GM18909 (cell line): ENCODE data around the gene FXYD7.
A peak's percentile ranks its signal among the peaks of the same experiment; 100 is the strongest.

ENCODE experiments used
- ATAC-seq: cut with Tn5 transposase; IDR thresholded peaks from one replicate; pipeline ENCODE4 v1.9.1; 2021; ENCODE audit warnings: mild to moderate bottlenecking; ENCODE audit not compliant: unreplicated experiment, poor library complexity

The FXYD7 gene

DNA sequence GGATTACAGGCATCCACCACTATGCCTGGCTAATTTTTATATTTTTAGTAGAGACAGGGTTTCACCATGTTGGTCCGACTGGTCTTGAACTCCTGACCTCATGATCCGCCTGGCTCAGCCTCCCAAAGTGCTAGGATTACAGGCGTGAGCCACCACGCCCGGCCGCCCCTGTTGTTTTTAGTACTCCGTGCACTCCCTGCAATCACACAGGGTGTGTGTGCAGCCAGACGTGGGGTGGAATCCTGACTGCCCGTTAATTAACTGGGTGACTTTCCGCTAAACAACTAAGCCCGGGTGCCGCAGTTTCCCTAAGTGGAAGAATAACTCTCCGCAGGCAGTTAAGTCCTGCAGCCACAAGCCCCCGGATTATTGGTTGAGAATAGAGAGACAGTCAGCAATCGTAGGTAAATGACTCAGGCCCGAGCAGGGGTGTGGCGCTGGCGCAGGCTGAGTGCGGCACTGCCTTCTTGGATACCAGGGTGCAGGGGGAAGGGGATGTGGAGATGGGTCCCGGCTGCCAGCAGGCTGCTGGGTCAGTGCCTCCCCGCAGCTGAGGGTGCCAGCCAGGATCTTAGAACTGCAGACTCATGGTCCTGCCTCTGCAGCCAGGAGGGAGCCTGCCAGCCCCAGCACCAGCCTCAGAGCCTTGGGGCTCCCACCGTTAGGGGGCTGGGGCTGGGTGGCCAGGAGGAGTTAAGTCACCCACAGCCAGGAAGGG, 33.5 kb upstream of the FXYD7 start:
- ATAC-seq = no peak

- ATAC-seq = no peak
These were observed 32.1 kb upstream of the FXYD7 start for GRCh38 chr19:35110974-35111373.

DNA sequence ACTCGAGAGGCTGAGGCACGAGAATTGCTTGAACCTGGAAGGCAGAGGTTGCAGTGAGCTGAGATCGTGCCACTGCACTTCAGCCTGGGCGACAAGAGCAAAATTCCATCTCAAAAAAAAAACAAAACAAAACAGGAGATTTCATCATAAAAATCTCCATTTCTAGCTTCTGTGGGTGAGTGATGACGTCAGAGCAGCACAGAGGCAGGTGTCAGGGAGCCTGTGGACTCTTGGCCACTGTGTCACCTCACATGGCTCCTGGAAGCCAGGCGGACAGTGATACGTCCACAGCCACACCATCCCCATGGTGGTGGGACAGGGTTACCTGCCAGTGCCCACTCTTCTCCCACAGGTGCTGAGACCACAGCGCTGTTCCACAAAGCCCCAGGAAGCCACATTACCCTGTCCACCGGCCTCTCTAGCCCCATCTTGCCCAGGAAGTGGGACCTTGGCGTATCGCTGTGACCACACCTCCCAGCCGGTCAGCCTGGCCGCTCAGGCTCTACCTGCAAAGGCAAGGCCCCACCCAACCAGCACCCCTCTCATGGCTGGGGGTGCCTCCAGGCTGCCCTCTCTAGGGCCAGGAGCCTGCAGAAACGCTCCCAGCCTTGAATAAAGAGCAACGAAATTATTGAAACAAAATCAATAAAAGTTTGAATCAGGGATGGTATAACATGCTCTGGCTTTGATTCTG, 29.9 kb upstream of the FXYD7 start:
- no peak for ATAC-seq

- ATAC-seq = no peak
These were observed 28.5 kb upstream of the FXYD7 start for GRCh38 chr19:35114353-35115176.

DNA sequence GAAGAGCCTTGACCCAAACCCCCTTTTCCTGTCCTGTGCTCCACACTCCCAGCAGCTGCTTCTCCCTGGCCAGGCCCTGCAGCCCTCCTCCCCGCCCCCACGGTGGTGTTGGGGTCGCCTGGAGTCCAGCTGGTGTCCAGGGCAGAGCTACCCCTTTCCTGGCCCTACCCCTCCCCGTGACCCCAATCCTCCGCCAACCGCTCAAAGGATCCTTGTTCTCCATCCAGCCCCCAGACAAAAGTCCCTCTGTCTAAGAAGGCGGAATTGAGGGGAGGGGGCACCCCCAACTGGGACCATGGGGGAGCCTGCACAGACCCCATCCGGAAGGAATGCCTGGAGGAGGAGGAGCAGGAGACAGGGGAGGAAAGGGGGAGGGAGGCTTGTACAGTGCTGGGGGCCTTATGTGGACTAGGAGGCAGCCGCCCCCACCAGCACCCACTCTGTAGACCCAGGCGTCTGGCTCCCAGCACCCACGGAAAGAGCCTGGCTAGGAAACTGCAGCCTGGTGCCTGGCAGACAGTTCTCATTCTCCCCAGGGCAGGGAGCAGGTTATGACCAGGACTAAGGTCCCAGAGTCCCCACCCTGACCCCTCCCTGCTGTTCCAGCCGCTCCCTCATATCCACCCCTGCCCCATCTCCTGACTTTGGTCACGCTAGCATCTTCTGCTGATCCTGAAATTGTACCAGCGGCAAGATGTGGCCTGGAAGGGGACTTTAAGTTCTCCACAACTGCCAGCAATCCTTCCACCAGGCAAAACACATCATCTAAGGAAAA, 27.7 kb upstream of the FXYD7 start, which contains the start of gene FXYD3:
FXYD3 (plus strand) TSS at position 647 of the 775 bp plus-strand sequence. CDS start 3,554 bp downstream, outside the sequence.
- no peak for ATAC-seq

DNA sequence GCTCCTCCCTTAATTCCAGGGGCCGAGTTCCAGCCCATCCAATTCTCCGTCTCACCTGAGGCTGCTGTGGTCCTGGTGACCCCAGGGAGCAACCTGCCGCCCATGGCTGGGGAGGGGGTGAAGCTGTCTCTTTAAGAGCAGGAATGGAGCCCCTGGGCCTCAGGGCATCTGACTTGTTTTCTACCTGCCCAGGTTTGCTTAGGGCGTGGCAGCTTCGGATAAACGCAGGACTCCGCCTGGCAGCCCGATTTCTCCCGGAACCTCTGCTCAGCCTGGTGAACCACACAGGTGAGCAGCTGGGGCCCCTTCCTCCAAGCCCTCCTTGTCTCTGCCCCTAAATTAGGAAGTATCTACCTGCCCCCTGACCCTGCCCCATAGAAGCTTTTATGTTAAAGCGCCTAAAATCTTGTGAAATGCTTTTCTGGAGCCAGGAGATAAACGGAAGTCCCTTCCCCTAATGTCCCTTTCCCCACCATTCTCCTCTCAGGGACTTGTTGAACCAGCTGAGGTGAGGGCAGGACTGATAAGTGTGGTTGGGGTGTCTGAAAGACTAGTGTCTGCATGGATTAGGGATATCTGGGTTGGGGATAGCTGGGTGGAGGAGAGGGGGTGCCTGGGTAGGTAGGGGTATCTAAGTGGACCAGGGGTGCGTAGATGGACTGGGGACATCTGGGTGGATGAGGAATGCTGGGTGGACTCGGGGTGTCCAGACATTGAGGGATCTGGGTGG, 26.8 kb upstream of the FXYD7 start:
- no peak for ATAC-seq

DNA sequence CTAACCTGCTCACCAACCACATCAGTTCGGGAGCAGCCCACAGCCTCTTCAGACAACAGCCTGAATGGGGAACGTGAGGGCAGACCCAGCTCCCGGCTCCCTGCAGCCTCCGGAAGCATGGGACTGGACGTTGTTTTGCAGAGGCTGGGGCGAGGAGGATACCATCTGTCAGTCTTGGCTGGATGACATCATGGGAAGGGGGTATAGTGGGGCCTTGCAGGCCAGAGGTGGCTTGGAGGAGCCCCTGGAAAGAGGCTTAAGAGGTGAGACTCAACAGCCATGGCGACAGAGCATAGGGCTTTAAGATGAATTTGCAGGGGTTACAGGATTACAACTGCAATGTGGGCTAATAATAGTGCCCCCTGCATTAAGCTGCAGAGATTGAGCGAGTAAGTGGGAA, 25.9 kb upstream of the FXYD7 start:
- ATAC-seq = no peak

DNA sequence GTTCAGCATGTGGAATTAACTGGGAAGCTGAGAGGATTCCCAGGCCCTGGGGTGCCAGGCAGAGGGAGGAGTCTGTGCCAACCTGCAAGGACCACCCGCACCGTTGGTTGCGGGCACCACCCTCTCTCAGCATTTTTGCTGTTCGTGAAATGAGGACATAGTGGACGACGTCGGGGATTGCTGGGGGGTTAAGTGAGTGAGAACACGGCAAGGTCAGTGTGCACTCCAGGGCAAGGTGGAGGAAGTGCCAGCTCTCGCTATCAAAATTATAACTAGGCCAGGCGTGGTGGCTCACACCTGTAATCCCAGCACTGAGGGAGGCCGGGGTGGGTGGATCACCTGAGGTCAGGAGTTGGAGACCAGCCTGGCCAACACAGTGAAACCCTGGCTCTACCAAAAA, 25.3 kb upstream of the FXYD7 start:
- no peak for ATAC-seq

GRCh38 chr19:35118268-35119020, 24.6 kb upstream of the FXYD7 start:
- no peak for ATAC-seq

GRCh38 chr19:35119091-35119490, 24.0 kb upstream of the FXYD7 start:
- no peak for ATAC-seq

- no peak for ATAC-seq
These were observed 23.4 kb upstream of the FXYD7 start for GRCh38 chr19:35119578-35120155.

GRCh38 chr19:35120492-35120891, 22.6 kb upstream of the FXYD7 start:
- ATAC-seq = no peak

- no peak for ATAC-seq
These were observed 22.2 kb upstream of the FXYD7 start for GRCh38 chr19:35120898-35121297.

GRCh38 chr19:35122687-35123551, 20.1 kb upstream of the FXYD7 start:
- ATAC-seq = no peak

- ATAC-seq = no peak
These were observed 19.5 kb upstream of the FXYD7 start for GRCh38 chr19:35123573-35123972.

DNA sequence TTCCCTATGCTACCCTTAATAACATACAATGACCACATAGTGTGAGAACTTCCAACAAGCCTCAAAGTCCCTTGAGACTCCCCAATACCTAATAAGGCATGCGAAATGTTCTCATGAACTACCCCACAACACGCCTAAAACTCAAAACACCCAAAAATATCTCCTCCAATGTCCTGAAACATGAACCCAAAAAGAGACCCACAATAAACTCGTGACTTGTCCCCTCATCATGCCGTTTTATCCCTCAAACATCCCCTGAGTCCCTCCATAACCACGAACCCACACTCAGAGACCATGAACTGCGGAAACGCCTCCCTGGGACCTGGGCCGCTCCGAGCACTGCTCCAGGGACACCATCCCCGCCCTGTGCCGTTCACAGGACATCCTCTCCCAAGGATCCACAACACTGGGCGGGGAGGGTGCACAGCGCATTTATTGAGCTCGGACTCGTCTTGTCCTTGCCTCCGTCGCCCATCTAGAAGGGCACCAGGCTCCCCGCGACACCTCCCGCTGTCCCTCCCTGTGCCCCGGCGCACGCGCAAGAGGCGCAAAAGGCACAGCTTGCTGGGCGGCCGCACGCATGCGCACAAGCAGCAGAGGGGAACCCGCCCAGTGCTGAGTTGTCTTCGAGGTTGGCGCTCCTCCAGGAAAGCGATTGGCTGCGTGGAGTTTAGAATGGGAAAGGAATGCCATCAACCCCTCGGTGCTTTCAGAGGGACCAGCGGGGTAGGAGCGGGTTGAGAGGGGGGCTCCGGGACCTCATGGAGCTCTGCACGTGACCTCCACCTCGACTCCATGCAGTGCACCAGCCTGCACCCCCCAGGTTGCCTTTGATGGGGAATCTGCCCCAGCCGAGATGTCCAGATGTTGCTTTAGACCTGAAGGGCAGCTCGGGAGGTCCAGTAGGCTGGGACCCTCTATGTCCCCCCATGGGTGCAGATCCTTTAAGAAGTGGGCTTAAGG, 18.7 kb upstream of the FXYD7 start:
- peak; percentile 58 for ATAC-seq
